HepG2 (cell line): Measurements from ENCODE around the gene NPFFR1. TPM values are rescaled to one million over a fixed set of nuclear protein-coding genes. Genes with fewer than 3 reads are reported as not detected.

ENCODE experiments used
- AHDC1 ChIP-seq: sonication (generic); formaldehyde crosslinking; IDR thresholded peaks from 2 replicates; pipeline ENCODE4 v1.5.1; 2020; ENCODE audit warnings: mild to moderate bottlenecking, missing genetic modification reagents, borderline replicate concordance
- HNF4G ChIP-seq, 2 experiments: sonication (generic) in 1 of 2; formaldehyde crosslinking in 1 of 2; IDR thresholded peaks; 2 replicates each; pipeline versions ENCODE4 v1.4.0 to v1.6.1; 2011 to 2020; ENCODE audit warnings: borderline replicate concordance in 2 of 2, low read depth in 2 of 2, mild to moderate bottlenecking in 2 of 2, low read length in 1 of 2, missing genetic modification reagents in 1 of 2, moderate library complexity in 1 of 2
- HNRNPL ChIP-seq: fragments of 200-400 bp; formaldehyde crosslinking; IDR thresholded peaks from 2 replicates; pipeline ENCODE4 v1.6.1; 2017; ENCODE audit warnings: mild to moderate bottlenecking, low read depth, low read length
- MAZ ChIP-seq, 2 experiments: sonication (generic) in 1 of 2; formaldehyde crosslinking in 1 of 2; IDR thresholded peaks; 2 replicates each; pipeline versions ENCODE4 v1.5.0 to v1.6.1; 2012 to 2020; ENCODE audit warnings: low read depth in 2 of 2, mild to moderate bottlenecking in 2 of 2, borderline replicate concordance in 1 of 2, improper control_type of control experiment in 1 of 2, low read length in 1 of 2, missing genetic modification reagents in 1 of 2, moderate library complexity in 1 of 2
- MTF1 ChIP-seq: sonication (generic); formaldehyde crosslinking; IDR thresholded peaks from 2 replicates; pipeline ENCODE4 v1.5.0; 2020; ENCODE audit warnings: missing genetic modification reagents
- PRMT3 ChIP-seq: sonication (generic); formaldehyde crosslinking; IDR thresholded peaks from 2 replicates; pipeline ENCODE4 v1.8.1; 2022; ENCODE audit warnings: low read depth, mild to moderate bottlenecking, moderate library complexity, missing genetic modification reagents, borderline replicate concordance
- SP140L ChIP-seq: sonication (generic); formaldehyde crosslinking; IDR thresholded peaks from 2 replicates; pipeline ENCODE4 v1.4.0; 2020; ENCODE audit warnings: missing genetic modification reagents, borderline replicate concordance
- ZNF296 ChIP-seq: sonication (generic); formaldehyde crosslinking; conservative IDR thresholded peaks from 2 replicates; pipeline ENCODE4 v1.5.0; 2020; ENCODE audit warnings: mild to moderate bottlenecking, missing genetic modification reagents
- ZNF337 ChIP-seq: sonication (generic); formaldehyde crosslinking; IDR thresholded peaks from 2 replicates; pipeline ENCODE4 v1.5.1; 2020; ENCODE audit warnings: missing genetic modification reagents, low read depth, mild to moderate bottlenecking, borderline replicate concordance
- ZNF501 ChIP-seq: sonication (generic); formaldehyde crosslinking; IDR thresholded peaks from 2 replicates; pipeline ENCODE4 v1.5.1; 2020; ENCODE audit warnings: mild to moderate bottlenecking, moderate library complexity, missing genetic modification reagents
- ZNF768 ChIP-seq: sonication (generic); formaldehyde crosslinking; IDR thresholded peaks from 2 replicates; pipeline ENCODE4 v1.4.0; 2020; ENCODE audit warnings: missing genetic modification reagents
- polyA plus RNA-seq, 8 experiments: library from polyadenylated mRNA; depleted of rRNA in 3 of 8; stranded (reverse) in 7 of 8; unstranded in 1 of 8; fragments of >200 nt; fragmentation: Illumina TruSeq in 4 of 8; extraction: Trizol in 4 of 8; gene quantifications; 2 replicates each; pipeline versions ENCODE4 v1.2.1 to v1.2.3, GENCODE V29; 2011 to 2016; ENCODE audit warnings: low read depth in 4 of 8, missing spikeins in 1 of 8, mixed read lengths in 1 of 8; ENCODE audit not compliant: insufficient read depth in 1 of 8
- total RNA-seq, 5 experiments: library from RNA; depleted of rRNA; stranded (reverse); fragments of >200 nt; fragmentation: Illumina TruSeq; extraction: Trizol; gene quantifications; 2 replicates each; pipeline ENCODE4 v1.2.3, GENCODE V29; 2016; ENCODE audit warnings: low read depth in 1 of 5
- TF ChIP-seq, protein P1 (sequence below): sonication (generic); formaldehyde crosslinking; IDR thresholded peaks from 2 replicates; pipeline ENCODE4 v1.8.0; 2022; ENCODE audit warnings: missing genetic modification reagents, mild to moderate bottlenecking, moderate library complexity, borderline replicate concordance
- TF ChIP-seq, protein P2 (sequence below): sonication (generic); formaldehyde crosslinking; IDR thresholded peaks from 2 replicates; pipeline ENCODE4 v1.4.0; 2020; ENCODE audit warnings: low read depth, mild to moderate bottlenecking, missing genetic modification reagents
- TF ChIP-seq, protein P3 (sequence below): sonication (generic); formaldehyde crosslinking; IDR thresholded peaks from 2 replicates; pipeline ENCODE4 v1.4.0; 2020; ENCODE audit warnings: low read depth, mild to moderate bottlenecking, missing genetic modification reagents
- TF ChIP-seq, protein P4 (sequence below): sonication (generic); formaldehyde crosslinking; IDR thresholded peaks from 2 replicates; pipeline ENCODE4 v1.5.0; 2020; ENCODE audit warnings: missing genetic modification reagents, mild to moderate bottlenecking, borderline replicate concordance

The NPFFR1 gene
- total and polyA plus RNA-seq, 2 of the 13 experiments (the other 11 are each of a cell fraction or from before 2014, with no cell fraction given): under 0.01 TPM; not detected in 1

DNA sequence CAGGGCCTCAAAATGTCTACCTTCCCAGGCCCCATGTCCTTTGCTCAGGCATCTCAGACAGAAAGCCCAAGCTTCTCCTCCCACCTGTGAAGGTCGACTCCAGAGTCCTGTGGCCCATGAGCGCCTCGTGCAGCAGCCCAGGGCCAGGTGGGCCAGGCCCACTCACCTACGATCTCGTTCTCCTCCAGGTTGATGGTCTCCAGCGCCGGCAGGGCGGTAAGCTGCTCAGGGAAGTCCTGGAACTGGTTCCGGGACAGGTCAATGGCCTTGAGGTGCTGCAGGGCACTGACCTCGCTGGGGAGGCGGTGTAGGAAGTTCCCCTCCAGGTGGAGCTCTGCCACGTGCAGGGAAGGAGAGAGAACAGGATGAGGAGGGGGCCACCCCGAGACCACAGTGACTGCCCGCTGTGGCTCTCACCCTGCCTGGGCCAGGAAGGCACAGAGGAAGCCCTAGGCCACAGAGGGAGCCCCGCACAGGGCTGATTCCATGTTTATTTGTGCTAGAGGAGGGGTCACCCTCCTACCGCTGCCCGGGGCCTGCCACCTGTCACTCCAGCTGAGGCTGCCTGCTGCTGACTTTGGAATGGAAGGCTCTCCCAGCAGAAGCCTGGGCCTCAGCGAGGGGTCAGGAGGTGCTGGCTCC lies 40.0 kb upstream of the NPFFR1 start (continued):
- TF ChIP-seq, protein P1, sequence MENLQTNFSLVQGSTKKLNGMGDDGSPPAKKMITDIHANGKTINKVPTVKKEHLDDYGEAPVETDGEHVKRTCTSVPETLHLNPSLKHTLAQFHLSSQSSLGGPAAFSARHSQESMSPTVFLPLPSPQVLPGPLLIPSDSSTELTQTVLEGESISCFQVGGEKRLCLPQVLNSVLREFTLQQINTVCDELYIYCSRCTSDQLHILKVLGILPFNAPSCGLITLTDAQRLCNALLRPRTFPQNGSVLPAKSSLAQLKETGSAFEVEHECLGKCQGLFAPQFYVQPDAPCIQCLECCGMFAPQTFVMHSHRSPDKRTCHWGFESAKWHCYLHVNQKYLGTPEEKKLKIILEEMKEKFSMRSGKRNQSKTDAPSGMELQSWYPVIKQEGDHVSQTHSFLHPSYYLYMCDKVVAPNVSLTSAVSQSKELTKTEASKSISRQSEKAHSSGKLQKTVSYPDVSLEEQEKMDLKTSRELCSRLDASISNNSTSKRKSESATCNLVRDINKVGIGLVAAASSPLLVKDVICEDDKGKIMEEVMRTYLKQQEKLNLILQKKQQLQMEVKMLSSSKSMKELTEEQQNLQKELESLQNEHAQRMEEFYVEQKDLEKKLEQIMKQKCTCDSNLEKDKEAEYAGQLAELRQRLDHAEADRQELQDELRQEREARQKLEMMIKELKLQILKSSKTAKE (CRISPR knock-in tag): no peak
- TF ChIP-seq, protein P2, sequence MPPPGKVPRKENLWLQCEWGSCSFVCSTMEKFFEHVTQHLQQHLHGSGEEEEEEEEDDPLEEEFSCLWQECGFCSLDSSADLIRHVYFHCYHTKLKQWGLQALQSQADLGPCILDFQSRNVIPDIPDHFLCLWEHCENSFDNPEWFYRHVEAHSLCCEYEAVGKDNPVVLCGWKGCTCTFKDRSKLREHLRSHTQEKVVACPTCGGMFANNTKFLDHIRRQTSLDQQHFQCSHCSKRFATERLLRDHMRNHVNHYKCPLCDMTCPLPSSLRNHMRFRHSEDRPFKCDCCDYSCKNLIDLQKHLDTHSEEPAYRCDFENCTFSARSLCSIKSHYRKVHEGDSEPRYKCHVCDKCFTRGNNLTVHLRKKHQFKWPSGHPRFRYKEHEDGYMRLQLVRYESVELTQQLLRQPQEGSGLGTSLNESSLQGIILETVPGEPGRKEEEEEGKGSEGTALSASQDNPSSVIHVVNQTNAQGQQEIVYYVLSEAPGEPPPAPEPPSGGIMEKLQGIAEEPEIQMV (CRISPR knock-in tag): peak; percentile 50
- TF ChIP-seq, protein P3, sequence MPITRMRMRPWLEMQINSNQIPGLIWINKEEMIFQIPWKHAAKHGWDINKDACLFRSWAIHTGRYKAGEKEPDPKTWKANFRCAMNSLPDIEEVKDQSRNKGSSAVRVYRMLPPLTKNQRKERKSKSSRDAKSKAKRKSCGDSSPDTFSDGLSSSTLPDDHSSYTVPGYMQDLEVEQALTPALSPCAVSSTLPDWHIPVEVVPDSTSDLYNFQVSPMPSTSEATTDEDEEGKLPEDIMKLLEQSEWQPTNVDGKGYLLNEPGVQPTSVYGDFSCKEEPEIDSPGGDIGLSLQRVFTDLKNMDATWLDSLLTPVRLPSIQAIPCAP (CRISPR knock-in tag): no peak
- peak; percentile 85; the same call in 1 of the 2 replicates for TF ChIP-seq HNRNPL
- no peak for TF ChIP-seq SP140L (CRISPR knock-in tag)
- TF ChIP-seq AHDC1 (CRISPR knock-in tag): 0 out of 2 replicates have a peak, but pooled peaks have one; percentile 41
- peak; percentile 72; the same call in 1 of the 2 replicates for TF ChIP-seq ZNF337 (CRISPR knock-in tag)
- TF ChIP-seq, protein P4, sequence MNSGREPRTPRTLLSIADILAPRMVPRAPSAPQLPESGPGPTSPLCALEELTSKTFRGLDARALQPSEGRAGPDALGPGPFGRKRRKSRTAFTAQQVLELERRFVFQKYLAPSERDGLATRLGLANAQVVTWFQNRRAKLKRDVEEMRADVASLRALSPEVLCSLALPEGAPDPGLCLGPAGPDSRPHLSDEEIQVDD (CRISPR knock-in tag): peak; percentile 79
- no peak for TF ChIP-seq MAZ (IDR thresholded peaks at IDR 0.05; ENCODE audit: borderline replicate concordance, low read depth, low read length)
- peak; percentile 80 for TF ChIP-seq MAZ (CRISPR knock-in tag; IDR thresholded peaks at IDR 0.05; ENCODE audit: low read depth)
- peak; percentile 14; the same call in 1 of the 2 replicates for TF ChIP-seq ZNF501 (CRISPR knock-in tag)
- TF ChIP-seq MTF1: no peak
- TF ChIP-seq ZNF296 (CRISPR knock-in tag): peak; percentile 76; the same call in 1 of the 2 replicates
- no peak for TF ChIP-seq HNF4G (IDR thresholded peaks at IDR 0.05; ENCODE audit: borderline replicate concordance, low read depth, low read length)
- 0 out of 2 replicates have a peak, but pooled peaks have one; percentile 57 for TF ChIP-seq HNF4G (CRISPR knock-in tag; IDR thresholded peaks at IDR 0.05; ENCODE audit: borderline replicate concordance, low read depth)
- TF ChIP-seq PRMT3 (CRISPR knock-in tag): no peak
- peak; percentile 23; the same call in 1 of the 2 replicates for TF ChIP-seq ZNF768 (CRISPR knock-in tag)
